HG02884 (cell line): ENCODE results near the gene PTDSS2.
"Not testable (repeated sequence)": the region's sequence is repeated elsewhere in the genome, so short reads cannot be mapped to it uniquely, and the experiment has no call there.

ENCODE experiments used
- ATAC-seq: cut with Tn5 transposase; IDR thresholded peaks from one replicate; pipeline ENCODE4 v1.9.1; 2021; ENCODE audit warnings: mild to moderate bottlenecking, moderate library complexity; ENCODE audit not compliant: unreplicated experiment

PTDSS2 gene

GRCh38 chr11:429931-430456 is 20.1 kb upstream of the PTDSS2 start:
- ATAC-seq: no peak

- ATAC-seq: no peak
These were observed 18.2 kb upstream of the PTDSS2 start for GRCh38 chr11:431921-432320.

- no peak for ATAC-seq
These were observed 17.5 kb upstream of the PTDSS2 start for GRCh38 chr11:432501-433100.

GRCh38 chr11:433111-433510 is 17.0 kb upstream of the PTDSS2 start:
- no peak for ATAC-seq

GRCh38 chr11:433641-434040 is 16.4 kb upstream of the PTDSS2 start:
- no peak for ATAC-seq

- no peak for ATAC-seq
These were observed 15.6 kb upstream of the PTDSS2 start for GRCh38 chr11:434496-434895.

GRCh38 chr11:434999-435740 is 14.9 kb upstream of the PTDSS2 start:
- ATAC-seq: not testable (repeated sequence)

- no peak for ATAC-seq
These were observed 12.7 kb upstream of the PTDSS2 start for GRCh38 chr11:437228-437870.

GRCh38 chr11:438101-438844 is 11.8 kb upstream of the PTDSS2 start:
- ATAC-seq: no peak

GRCh38 chr11:439315-440064 is 10.6 kb upstream of the PTDSS2 start:
- no peak for ATAC-seq

GRCh38 chr11:440065-441042 is 9.7 kb upstream of the PTDSS2 start:
- ATAC-seq: no peak

GRCh38 chr11:441043-441417 is 9.0 kb upstream of the PTDSS2 start:
- ATAC-seq: no peak

- ATAC-seq: no peak
These were observed 8.4 kb upstream of the PTDSS2 start, which contains the start of gene ANO9 for GRCh38 chr11:441418-442274. TSS of gene ANO9 (minus strand) at chr11:442011. CDS start at chr11:441926, 85 bp downstream.

GRCh38 chr11:442611-443081 is 7.4 kb upstream of the PTDSS2 start:
- no peak for ATAC-seq

GRCh38 chr11:443542-444199 is 6.4 kb upstream of the PTDSS2 start:
- no peak for ATAC-seq

GRCh38 chr11:444396-445144 is 5.5 kb upstream of the PTDSS2 start:
- no peak for ATAC-seq
